Epithelial cell of esophagus (primary cell): ENCODE data around the gene ZFP69.
A peak's percentile ranks its signal among the peaks of the same experiment; 100 is the strongest.

Experiments
- DNase-seq: peaks from one replicate; pipeline ENCODE4 v3.0.0; 2010; ENCODE audit warnings: low read depth
- H3K4me3 ChIP-seq: 2 replicates; pipeline ENCODE4 v1.5.1; 2011; ENCODE audit warnings: mild to moderate bottlenecking, low read length, control low read depth
- TF ChIP-seq, protein P1 (sequence below): IDR thresholded peaks from 2 replicates; pipeline ENCODE4 v1.5.1; 2011; ENCODE audit warnings: low read depth, mild to moderate bottlenecking, low read length, control low read depth, inconsistent platforms; ENCODE audit not compliant: insufficient read depth; ENCODE audit errors: missing control alignments

ZFP69 gene

GRCh38 chr1:40476924-40477677, at the start of gene ZFP69:
Gene ZFP69 (plus strand): TSS chr1:40477290. CDS start chr1:40479362, 2,072 bp downstream.
- TF ChIP-seq, protein P1, sequence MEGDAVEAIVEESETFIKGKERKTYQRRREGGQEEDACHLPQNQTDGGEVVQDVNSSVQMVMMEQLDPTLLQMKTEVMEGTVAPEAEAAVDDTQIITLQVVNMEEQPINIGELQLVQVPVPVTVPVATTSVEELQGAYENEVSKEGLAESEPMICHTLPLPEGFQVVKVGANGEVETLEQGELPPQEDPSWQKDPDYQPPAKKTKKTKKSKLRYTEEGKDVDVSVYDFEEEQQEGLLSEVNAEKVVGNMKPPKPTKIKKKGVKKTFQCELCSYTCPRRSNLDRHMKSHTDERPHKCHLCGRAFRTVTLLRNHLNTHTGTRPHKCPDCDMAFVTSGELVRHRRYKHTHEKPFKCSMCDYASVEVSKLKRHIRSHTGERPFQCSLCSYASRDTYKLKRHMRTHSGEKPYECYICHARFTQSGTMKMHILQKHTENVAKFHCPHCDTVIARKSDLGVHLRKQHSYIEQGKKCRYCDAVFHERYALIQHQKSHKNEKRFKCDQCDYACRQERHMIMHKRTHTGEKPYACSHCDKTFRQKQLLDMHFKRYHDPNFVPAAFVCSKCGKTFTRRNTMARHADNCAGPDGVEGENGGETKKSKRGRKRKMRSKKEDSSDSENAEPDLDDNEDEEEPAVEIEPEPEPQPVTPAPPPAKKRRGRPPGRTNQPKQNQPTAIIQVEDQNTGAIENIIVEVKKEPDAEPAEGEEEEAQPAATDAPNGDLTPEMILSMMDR: no peak
- peak within 1 kb of the TSS; percentile 73 for H3K4me3 ChIP-seq
- DNase-seq: peak; percentile 55

DNA sequence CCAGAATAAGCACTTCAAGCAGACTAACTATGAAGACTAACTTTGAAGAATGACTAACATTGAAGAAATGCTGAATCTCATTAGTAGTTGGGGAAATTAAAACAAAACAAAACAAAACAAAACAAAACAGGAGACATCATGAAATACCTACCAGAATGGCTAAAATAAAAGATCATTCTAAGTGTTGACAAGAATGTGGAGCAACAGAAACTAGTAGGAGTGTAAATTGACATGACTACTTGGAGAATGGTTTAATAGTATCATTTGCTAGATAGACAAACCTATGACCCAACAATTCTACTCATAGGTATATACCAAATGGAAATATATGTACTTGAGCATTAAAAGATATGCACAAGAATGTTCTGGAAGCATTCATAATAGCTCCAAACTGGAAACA, 45.7 kb upstream of the ZFP69 start:
- DNase-seq: no peak
- TF ChIP-seq, protein P1: no peak

GRCh38 chr1:40432644-40433390, 44.3 kb upstream of the ZFP69 start:
- TF ChIP-seq, protein P1: no peak
- H3K4me3 ChIP-seq: no peak overlapping the region
- no peak for DNase-seq

More for the DNA sequence above, 45.7 kb upstream of the ZFP69 start:
- H3K4me3 ChIP-seq: no peak overlapping the region

DNA sequence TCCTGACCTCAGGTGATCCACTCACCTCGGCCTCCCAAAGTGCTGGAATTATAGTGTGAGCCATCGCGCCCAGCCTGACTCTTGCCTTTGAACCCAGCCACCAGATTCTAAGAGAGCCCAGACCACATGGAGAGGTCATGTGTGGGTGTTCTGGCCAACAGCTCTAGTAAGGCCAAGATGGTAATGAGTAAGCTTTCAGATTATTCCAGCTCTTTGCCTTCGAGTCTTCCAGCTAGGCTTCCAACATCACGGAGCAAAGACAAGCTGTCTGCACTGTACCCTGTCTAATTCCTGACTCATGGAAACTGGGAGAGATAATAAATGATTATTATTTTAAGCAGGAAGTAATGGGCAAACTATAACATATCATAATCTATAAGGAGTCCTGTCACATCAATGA, 41.6 kb upstream of the ZFP69 start:
- no peak for DNase-seq
- TF ChIP-seq, protein P1: no peak
- no peak overlapping the region for H3K4me3 ChIP-seq

GRCh38 chr1:40435876-40436275, 41.2 kb upstream of the ZFP69 start:
- TF ChIP-seq, protein P1: no peak
- DNase-seq: no peak
- H3K4me3 ChIP-seq: no peak overlapping the region

DNA sequence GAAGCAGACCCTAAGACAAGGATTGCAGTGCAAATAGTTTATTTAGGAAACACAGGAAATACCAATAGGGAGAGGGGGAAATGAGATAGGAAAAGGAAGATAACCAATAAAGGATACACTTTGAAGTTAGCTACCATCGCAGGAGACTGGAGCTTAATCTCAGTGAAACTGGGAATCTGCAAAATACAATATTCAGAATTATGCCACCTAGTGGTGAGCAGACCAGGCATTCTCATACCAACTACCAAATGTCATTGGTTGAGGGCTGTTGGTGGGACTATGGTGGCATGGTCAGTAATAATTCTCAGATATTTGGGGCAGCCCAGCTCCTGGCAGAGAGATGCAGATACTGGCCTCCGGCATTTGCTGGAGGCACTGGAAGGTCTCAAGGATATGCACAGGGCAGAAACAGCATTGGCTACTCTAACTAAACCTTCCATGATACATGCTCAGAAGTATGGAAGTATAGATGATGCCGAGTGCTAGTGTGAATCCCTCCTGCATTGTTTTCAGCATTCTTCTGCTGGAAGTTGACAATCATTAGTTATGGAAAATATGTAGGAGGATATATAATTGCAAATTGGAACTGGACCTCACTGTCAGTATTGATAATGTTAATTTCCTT, 38.6 kb upstream of the ZFP69 start:
- peak; percentile 28 for DNase-seq
- no peak overlapping the region for H3K4me3 ChIP-seq
- TF ChIP-seq, protein P1: peak; percentile 65
